Endothelial cell of umbilical vein (primary cell): ENCODE measurements around the gene SOHLH2. TPM values are rescaled to one million over a fixed set of nuclear protein-coding genes. Genes with fewer than 3 reads are reported as not detected.

Experiments used
- BruUV-seq: library from RNA; stranded (reverse); fragments of 400-500 nt; replicated peaks from 2 replicates; lab custom pipeline; 2021; lab: Mats Ljungman, UMichigan
- CTCF ChIA-PET: fragments of 300-600, 350-600 bp; sonication (Branson Sonifier 250); formaldehyde crosslinking; loops from one replicate; lab custom pipeline; 2021; ENCODE audit warnings: antibody characterized with exemption, inconsistent platforms; lab: Charles Lee
- POLR2A ChIA-PET: fragments of 300-600, 350-600 bp; sonication (Branson Sonifier 250); formaldehyde crosslinking; loops from one replicate; lab custom pipeline; 2021; ENCODE audit warnings: antibody characterized with exemption, inconsistent platforms; lab: Charles Lee
- DNase-seq: peaks from one replicate; pipeline ENCODE4 v3.0.0-alpha.2; 2011; ENCODE audit warnings: low read depth, low spot score
- FAIRE-seq: peaks from 2 replicates; lab custom pipeline; 2011; peaks lifted over from hg19 to GRCh38; lab: Jason Lieb, UNC
- H2AFZ ChIP-seq: 2 replicates; pipeline ENCODE4 v1.6.0; 2012; ENCODE audit warnings: low read depth, low read length, control low read depth, inconsistent platforms
- H3K27ac ChIP-seq: 2 replicates; pipeline ENCODE4 v1.5.1; 2011; ENCODE audit warnings: low read depth, mild to moderate bottlenecking, control low read depth, low read length, moderate library complexity; ENCODE audit not compliant: insufficient read depth
- H3K27me3 ChIP-seq, 2 experiments: 2 replicates each; pipeline versions ENCODE4 v1.6.0 to v1.6.1; 2011; ENCODE audit warnings: low read length in 2 of 2, mixed read lengths in 1 of 2; ENCODE audit not compliant: control insufficient read depth in 2 of 2, insufficient read depth in 2 of 2
- H3K36me3 ChIP-seq, 2 experiments: 2 replicates in 1 of 2; 3 replicates in 1 of 2; pipeline ENCODE4 v1.5.1; 2011; ENCODE audit warnings: low read length in 2 of 2, mild to moderate bottlenecking in 1 of 2, moderate library complexity in 1 of 2; ENCODE audit not compliant: control insufficient read depth in 2 of 2, insufficient read depth in 2 of 2; ENCODE audit errors: extremely low read depth in 1 of 2
- H3K4me1 ChIP-seq: 3 replicates; pipeline ENCODE4 v1.5.1; 2011; ENCODE audit warnings: mild to moderate bottlenecking, low read length; ENCODE audit not compliant: control insufficient read depth, insufficient read depth; ENCODE audit errors: extremely low read depth
- H3K4me2 ChIP-seq: 2 replicates; pipeline ENCODE4 v1.6.1; 2011; ENCODE audit warnings: low read length, control low read depth, mixed read lengths; ENCODE audit not compliant: insufficient read depth
- H3K4me3 ChIP-seq, 3 experiments: fragments of 200-600 bp in 1 of 3; sonication (generic), shearing (Covaris generic) in 1 of 3; replicated peaks in 1 of 3; 2 replicates each; pipeline ENCODE4 v1.5.1; 2011 to 2016; ENCODE audit warnings: control low read depth in 3 of 3, low read length in 3 of 3, mild to moderate bottlenecking in 2 of 3, inconsistent platforms in 1 of 3, low read depth in 1 of 3, moderate library complexity in 1 of 3; ENCODE audit not compliant: insufficient read depth in 1 of 3
- H3K79me2 ChIP-seq: 2 replicates; pipeline ENCODE4 v1.6.0; 2012; ENCODE audit warnings: low read length, inconsistent platforms; ENCODE audit not compliant: control insufficient read depth, insufficient read depth
- H3K9ac ChIP-seq: replicated peaks from 2 replicates; pipeline ENCODE3; 2011; ENCODE audit warnings: low read length, control low read depth; ENCODE audit not compliant: insufficient read depth; ENCODE audit errors: extremely low read depth
- H3K9me1 ChIP-seq: replicated peaks from 3 replicates; pipeline ENCODE4 v1.6.0; 2011; ENCODE audit warnings: mild to moderate bottlenecking, low read length; ENCODE audit not compliant: control insufficient read depth, insufficient read depth; ENCODE audit errors: extremely low read depth
- H3K9me3 ChIP-seq: replicated peaks from 2 replicates; pipeline ENCODE4 v1.5.1; 2012; ENCODE audit warnings: low read length, inconsistent platforms; ENCODE audit not compliant: control insufficient read depth, insufficient read depth
- H4K20me1 ChIP-seq: replicated peaks from 2 replicates; pipeline ENCODE3; 2011; ENCODE audit warnings: mild to moderate bottlenecking, low read length; ENCODE audit not compliant: control insufficient read depth, insufficient read depth; ENCODE audit errors: extremely low read depth
- EZH2 ChIP-seq: IDR thresholded peaks from 2 replicates; pipeline ENCODE4 v1.6.1; 2012; ENCODE audit warnings: borderline replicate concordance, low read depth, mild to moderate bottlenecking, moderate library complexity, low read length, inconsistent platforms; ENCODE audit not compliant: severe bottlenecking
- FOS ChIP-seq: IDR thresholded peaks from 2 replicates; pipeline ENCODE4 v1.6.1; 2011; ENCODE audit warnings: mild to moderate bottlenecking, low read length, moderate library complexity, borderline replicate concordance; ENCODE audit not compliant: insufficient read depth
- POLR2A ChIP-seq: IDR thresholded peaks from 2 replicates; pipeline ENCODE4 v1.6.1; 2012; ENCODE audit warnings: low read depth, mild to moderate bottlenecking, control low read depth, low read length
- POLR2AphosphoS5 ChIP-seq: IDR thresholded peaks from 2 replicates; pipeline ENCODE4 v1.6.1; 2012; ENCODE audit warnings: low read depth, mild to moderate bottlenecking, control low read depth, low read length, moderate library complexity; ENCODE audit not compliant: insufficient read depth
- dilution Hi-C: fragments of 300-500 bp; cut with MboI; formaldehyde crosslinking; loops from one replicate; pipeline ENCODE4 v1.15.0; 2019; ENCODE audit warnings: low sequenced_read_pairs; ENCODE audit not compliant: extremely low pct_ligation_motif_present
- intact Hi-C: fragments of 100-400 bp; cut with micrococcal nuclease; formaldehyde crosslinking; loops from one replicate; pipeline ENCODE4 v1.10.0; 2022
- polyA plus RNA-seq, 4 experiments: library from polyadenylated mRNA; depleted of rRNA in 3 of 4; stranded (reverse) in 3 of 4; unstranded in 1 of 4; fragments of >200 nt; gene quantifications; 2 replicates each; pipeline versions ENCODE4 v1.2.1 to v1.2.3, GENCODE V29; 2011 to 2012; ENCODE audit warnings: missing spikeins in 1 of 4
- total RNA-seq: library from RNA; stranded (reverse); gene quantifications from 2 replicates; pipeline ENCODE4 v1.2.3, GENCODE V29; 2021
- TF ChIP-seq, protein P1 (sequence below): IDR thresholded peaks from 2 replicates; pipeline ENCODE4 v1.6.1; 2011; ENCODE audit not compliant: insufficient read depth, insufficient read length
- TF ChIP-seq, protein P2 (sequence below), 2 donors: IDR thresholded peaks; 1 replicate in 1 of 2; 2 replicates in 1 of 2; pipeline ENCODE4 v1.5.1; 2011; ENCODE audit warnings: low read length in 2 of 2, mild to moderate bottlenecking in 2 of 2, moderate library complexity in 2 of 2, control low read depth in 1 of 2, inconsistent platforms in 1 of 2, low read depth in 1 of 2; ENCODE audit not compliant: insufficient read depth in 1 of 2; ENCODE audit errors: extremely low read depth in 1 of 2

SOHLH2 gene
- total and polyA plus RNA-seq, 2 donors (not counting 3 experiments of a cell fraction or from before 2014, with no cell fraction given): 0.11 to 0.55 TPM

DNA sequence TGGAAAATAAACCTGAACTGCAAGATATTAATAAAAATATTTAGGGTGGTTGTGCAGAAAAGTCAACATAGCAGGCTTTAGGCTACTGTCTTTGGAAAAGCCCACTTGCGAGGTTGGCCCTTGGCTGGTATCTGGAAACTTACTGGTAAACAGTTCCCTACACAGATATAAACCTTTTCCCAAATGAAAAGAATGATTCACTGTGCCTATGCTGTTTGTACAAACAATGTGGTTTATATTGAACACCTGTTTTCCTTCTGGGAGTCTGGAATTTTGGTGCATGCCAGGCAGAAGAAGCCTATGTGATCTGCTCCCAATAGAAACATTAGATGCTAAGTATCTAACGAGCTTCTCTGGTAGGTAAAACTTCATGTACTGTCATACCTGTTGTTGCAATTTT, 29.7 kb upstream of the SOHLH2 start:
- DNase-seq: no peak
- H3K9me1 ChIP-seq: no peaks in the 10 kb centered on the region
- FAIRE-seq: no peak
- dilution Hi-C loops (no loop called here), intact Hi-C loops (no loop called here)
- no peaks in the 10 kb centered on the region for H3K9me3 ChIP-seq
- H3K4me2 ChIP-seq: no peak overlapping the region
- no peaks in the 10 kb centered on the region for H3K79me2 ChIP-seq
- TF ChIP-seq EZH2 (no peak), FOS (no peak), POLR2A (no peak), POLR2AphosphoS5 (no peak)
- TF ChIP-seq, protein P1, sequence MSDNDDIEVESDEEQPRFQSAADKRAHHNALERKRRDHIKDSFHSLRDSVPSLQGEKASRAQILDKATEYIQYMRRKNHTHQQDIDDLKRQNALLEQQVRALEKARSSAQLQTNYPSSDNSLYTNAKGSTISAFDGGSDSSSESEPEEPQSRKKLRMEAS: no peak
- TF ChIP-seq, protein P2, sequence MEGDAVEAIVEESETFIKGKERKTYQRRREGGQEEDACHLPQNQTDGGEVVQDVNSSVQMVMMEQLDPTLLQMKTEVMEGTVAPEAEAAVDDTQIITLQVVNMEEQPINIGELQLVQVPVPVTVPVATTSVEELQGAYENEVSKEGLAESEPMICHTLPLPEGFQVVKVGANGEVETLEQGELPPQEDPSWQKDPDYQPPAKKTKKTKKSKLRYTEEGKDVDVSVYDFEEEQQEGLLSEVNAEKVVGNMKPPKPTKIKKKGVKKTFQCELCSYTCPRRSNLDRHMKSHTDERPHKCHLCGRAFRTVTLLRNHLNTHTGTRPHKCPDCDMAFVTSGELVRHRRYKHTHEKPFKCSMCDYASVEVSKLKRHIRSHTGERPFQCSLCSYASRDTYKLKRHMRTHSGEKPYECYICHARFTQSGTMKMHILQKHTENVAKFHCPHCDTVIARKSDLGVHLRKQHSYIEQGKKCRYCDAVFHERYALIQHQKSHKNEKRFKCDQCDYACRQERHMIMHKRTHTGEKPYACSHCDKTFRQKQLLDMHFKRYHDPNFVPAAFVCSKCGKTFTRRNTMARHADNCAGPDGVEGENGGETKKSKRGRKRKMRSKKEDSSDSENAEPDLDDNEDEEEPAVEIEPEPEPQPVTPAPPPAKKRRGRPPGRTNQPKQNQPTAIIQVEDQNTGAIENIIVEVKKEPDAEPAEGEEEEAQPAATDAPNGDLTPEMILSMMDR (IDR thresholded peaks at IDR 0.05; ENCODE audit: extremely low read depth in 1 of 2, insufficient read depth in 1 of 2, low read depth in 1 of 2, low read length in 2 of 2): no peak
- BruUV-seq: no TSS peak
- H3K27me3 ChIP-seq: no peaks in the 10 kb centered on the region
- no peak overlapping the region for H3K9ac ChIP-seq
- H3K27ac ChIP-seq: no peak overlapping the region
- H2AFZ ChIP-seq: no peak overlapping the region
- POLR2A ChIA-PET: no interaction called here
- CTCF ChIA-PET: interaction anchor here (1.2 kb wide), 1 partner anchor 265 kb away, joined by 4 read pairs; no protein-coding TSS in a partner anchor
- no peaks in the 10 kb centered on the region for H3K36me3 ChIP-seq
- no peaks in the 10 kb centered on the region for H3K4me1 ChIP-seq
- no peak overlapping the region for H3K4me3 ChIP-seq
- H4K20me1 ChIP-seq: no peaks in the 10 kb centered on the region
